Nephron (organoid): Measurements from ENCODE around the gene SLMAP.

Experiments used
- H3K27ac Mint-ChIP-seq, 3 experiments: 2 replicates each; pipeline ENCODE4 v1.8.0; 2020; ENCODE audit warnings: mixed read lengths in 3 of 3, mild to moderate bottlenecking in 2 of 3, moderate library complexity in 1 of 3
- H3K27me3 Mint-ChIP-seq: 2 replicates; pipeline ENCODE4 v1.8.0; 2021; ENCODE audit warnings: low read depth, mild to moderate bottlenecking, moderate library complexity, mixed read lengths
- H3K36me3 Mint-ChIP-seq: 2 replicates; pipeline ENCODE4 v1.8.0; 2020; ENCODE audit warnings: low read depth, mixed read lengths
- H3K4me1 Mint-ChIP-seq: 2 replicates; pipeline ENCODE4 v1.8.0; 2020; ENCODE audit warnings: mixed read lengths
- H3K4me3 Mint-ChIP-seq, 3 experiments: 2 replicates each; pipeline ENCODE4 v1.8.0; 2020; ENCODE audit warnings: mild to moderate bottlenecking in 3 of 3, mixed read lengths in 3 of 3, moderate library complexity in 2 of 3
- H3K9me3 Mint-ChIP-seq: 2 replicates; pipeline ENCODE4 v1.8.0; 2020; ENCODE audit warnings: mixed read lengths
- CTCF ChIP-seq, 3 experiments: fragments of 200-600 bp; sonication (generic); IDR thresholded peaks; one replicate each; pipeline ENCODE4 v1.5.0; 2021; ENCODE audit warnings: antibody characterized with exemption in 3 of 3; ENCODE audit not compliant: unreplicated experiment in 3 of 3

SLMAP gene

DNA sequence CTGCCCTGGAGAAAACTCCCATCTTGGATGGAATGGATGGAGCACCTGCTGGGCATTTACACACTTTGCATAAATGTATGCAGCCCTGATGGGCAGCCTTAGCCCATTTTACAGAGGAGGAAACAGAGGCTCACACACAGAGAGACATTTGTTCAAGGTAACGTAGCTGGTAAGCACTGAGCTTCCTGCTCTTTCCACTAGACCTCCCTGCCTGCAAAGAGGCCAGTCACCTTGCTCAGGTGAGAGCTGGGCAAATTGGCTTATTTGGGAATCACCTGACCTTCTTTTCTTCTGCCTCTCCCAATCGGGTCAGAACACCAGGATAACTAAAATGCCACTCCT, 200.7 kb downstream of the SLMAP start:
- TF ChIP-seq CTCF (IDR thresholded peaks at IDR 0.05; ENCODE audit: unreplicated experiment in 3 of 3): no peak
- peaks cover 19% of the 10 kb centered on the region for H3K4me1 Mint-ChIP-seq
- H3K36me3 Mint-ChIP-seq: no peaks in the 10 kb centered on the region

DNA sequence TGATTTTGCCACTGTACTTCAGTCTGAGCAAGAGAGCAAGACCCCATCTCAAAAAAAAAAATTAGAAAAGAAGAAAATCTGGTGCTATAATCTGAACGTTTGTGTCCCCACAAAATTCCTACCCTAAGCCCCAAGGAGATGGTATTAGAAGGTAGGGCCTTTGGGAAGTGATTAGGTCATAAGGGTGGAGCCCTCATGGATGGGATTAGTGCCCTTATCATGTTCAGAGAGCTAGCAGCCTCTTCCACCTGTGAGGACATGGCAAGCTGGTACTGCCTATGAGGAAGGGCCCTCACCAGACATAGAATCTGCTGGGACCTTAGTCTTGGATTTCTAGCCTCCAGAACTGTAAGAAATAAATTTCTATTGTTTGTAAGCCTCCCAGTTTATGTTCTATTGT, 201.7 kb downstream of the SLMAP start:
- H3K9me3 Mint-ChIP-seq: no peaks in the 10 kb centered on the region
- no peak overlapping the region for H3K4me3 Mint-ChIP-seq
- peaks cover 3% of the 10 kb centered on the region for H3K27me3 Mint-ChIP-seq
- H3K36me3 Mint-ChIP-seq: no peaks in the 10 kb centered on the region
- H3K27ac Mint-ChIP-seq: no peak overlapping the region
- TF ChIP-seq CTCF (IDR thresholded peaks at IDR 0.05; ENCODE audit: unreplicated experiment in 3 of 3): no peak
- peaks cover 15% of the 10 kb centered on the region for H3K4me1 Mint-ChIP-seq

More for the DNA sequence above, 200.7 kb downstream of the SLMAP start:
- Mint-ChIP-seq H3K9me3 (no peaks in the 10 kb centered on the region), H3K4me3 (no peak overlapping the region), H3K27me3 (peaks cover 3% of the 10 kb centered on the region), H3K27ac (peak overlapping the region in 1 of 3 experiments; percentile 45)

DNA sequence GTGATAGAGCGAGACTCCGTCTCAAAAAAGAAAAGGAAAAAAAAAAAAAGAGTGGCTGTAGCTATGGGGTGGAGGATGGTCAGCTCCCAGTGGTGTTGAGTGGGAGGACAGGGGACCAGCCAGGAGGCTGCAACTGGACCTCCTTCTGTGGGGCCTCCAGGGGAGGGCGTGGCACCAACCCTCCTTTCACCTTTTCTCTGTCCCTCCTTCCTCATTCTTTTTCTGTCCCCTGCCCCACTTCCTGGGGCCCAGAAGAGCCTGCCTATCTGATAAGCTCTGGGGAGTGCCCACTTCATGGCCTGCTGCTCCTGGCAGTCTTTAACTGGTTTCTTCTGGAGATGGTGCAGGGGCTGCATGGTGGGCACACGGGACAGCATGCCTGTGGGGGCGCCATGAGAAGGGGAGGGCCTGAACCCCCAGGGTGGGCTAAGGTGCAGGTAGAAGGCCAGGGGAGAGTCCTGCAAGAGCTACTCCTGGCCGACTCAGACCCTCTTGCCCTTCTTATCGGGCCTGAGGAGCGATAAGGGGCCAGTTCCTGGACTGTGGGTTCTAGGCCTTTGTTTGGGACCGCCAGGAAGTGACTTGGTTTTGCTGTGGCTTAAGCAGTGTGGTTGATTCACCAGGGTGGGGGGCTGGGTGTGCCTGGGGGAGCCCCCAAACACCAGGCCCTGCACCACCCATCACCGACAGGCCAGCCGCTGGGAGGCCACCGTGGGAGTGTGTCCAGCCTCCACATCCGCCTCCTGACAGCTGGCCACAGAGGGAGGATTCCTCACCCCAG, 202.7 kb downstream of the SLMAP start:
- Mint-ChIP-seq H3K9me3 (no peaks in the 10 kb centered on the region), H3K27ac (peak overlapping the region; percentile 82 to 97 (median 82)), H3K4me1 (peaks cover 15% of the 10 kb centered on the region), H3K27me3 (peaks cover 3% of the 10 kb centered on the region), H3K36me3 (no peaks in the 10 kb centered on the region), H3K4me3 (no peak overlapping the region)
- TF ChIP-seq CTCF (IDR thresholded peaks at IDR 0.05; ENCODE audit: unreplicated experiment in 3 of 3): no peak

GRCh38 chr3:57959423-57960173, 203.5 kb downstream of the SLMAP start:
- peak overlapping the region in 1 of 3 experiments; percentile 40 for H3K4me3 Mint-ChIP-seq
- H3K27ac Mint-ChIP-seq: peak overlapping the region; percentile 82 to 97 (median 82)
- no peaks in the 10 kb centered on the region for H3K36me3 Mint-ChIP-seq
- peaks cover 3% of the 10 kb centered on the region for H3K27me3 Mint-ChIP-seq
- TF ChIP-seq CTCF (IDR thresholded peaks at IDR 0.05; ENCODE audit: unreplicated experiment in 3 of 3): no peak
- H3K4me1 Mint-ChIP-seq: peaks cover 15% of the 10 kb centered on the region
- no peaks in the 10 kb centered on the region for H3K9me3 Mint-ChIP-seq

GRCh38 chr3:57960174-57960505, 204.0 kb downstream of the SLMAP start:
- Mint-ChIP-seq H3K27me3 (peaks cover 3% of the 10 kb centered on the region), H3K4me3 (no peak overlapping the region), H3K27ac (peak overlapping the region; percentile 46 to 97 (median 82)), H3K9me3 (no peaks in the 10 kb centered on the region), H3K36me3 (no peaks in the 10 kb centered on the region), H3K4me1 (peaks cover 15% of the 10 kb centered on the region)
- TF ChIP-seq CTCF (IDR thresholded peaks at IDR 0.05; ENCODE audit: unreplicated experiment in 3 of 3): no peak
